ENCODE results near the gene KRTAP5-4.
"Not testable (repeated sequence)": the region's sequence is repeated elsewhere in the genome, so short reads cannot be mapped to it uniquely, and the experiment has no call there.

Gene KRTAP5-4, protein sequence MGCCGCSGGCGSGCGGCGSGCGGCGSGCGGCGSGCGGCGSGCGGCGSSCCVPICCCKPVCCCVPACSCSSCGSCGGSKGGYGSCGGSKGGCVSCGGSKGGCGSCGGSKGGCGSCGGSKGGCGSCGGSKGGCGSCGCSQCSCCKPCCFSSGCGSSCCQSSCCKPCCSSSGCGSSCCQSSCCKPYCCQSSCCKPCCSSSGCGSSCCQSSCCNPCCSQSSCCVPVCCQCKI

DNA sequence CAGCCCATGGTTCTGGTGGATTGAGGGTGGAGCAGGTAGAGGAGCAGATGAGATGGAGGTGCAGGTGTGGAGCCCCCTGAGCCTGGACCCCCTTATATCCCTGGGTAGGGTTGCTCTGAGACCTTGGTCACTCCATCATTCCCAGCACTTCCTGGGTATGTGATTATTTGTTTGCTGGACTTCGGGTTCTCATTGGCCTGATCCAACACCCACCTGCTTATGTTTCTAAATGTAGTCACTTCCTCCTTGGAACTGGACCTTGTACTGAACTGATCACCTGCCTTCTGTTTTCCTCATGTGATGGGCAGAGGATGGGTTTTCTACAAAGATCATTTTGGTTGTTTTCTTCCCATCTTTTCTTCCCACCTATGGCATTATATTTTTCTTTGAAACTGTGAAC lies at the start of gene KRTAP5-4:
TSS of gene KRTAP5-4 (minus strand) at position 53 of the 400 bp plus-strand sequence. CDS start at position 8, 45 bp downstream.
- H3K4me1 ChIP-seq (ENCODE audit: control insufficient read depth in 1 of 2, insufficient read depth in 2 of 2, low read length in 2 of 2): no peaks in the 10 kb centered on the region
- no peaks in the 10 kb centered on the region for H3K27me3 ChIP-seq (ENCODE audit: control insufficient read depth in 1 of 2, insufficient read depth in 2 of 2, low read length in 2 of 2)
- no peak within 1 kb of the TSS for H3K27ac ChIP-seq (ENCODE audit: low read depth, low read length)
- H3K9ac ChIP-seq (ENCODE audit: low read depth in 1 of 2, low read length in 2 of 2): no peak within 1 kb of the TSS
- H3K9me3 ChIP-seq (ENCODE audit: control insufficient read depth in 1 of 2, low read length in 2 of 2): no peaks in the 10 kb centered on the region
- H3K4me3 ChIP-seq (ENCODE audit: low read depth in 1 of 2, low read length in 2 of 2): no peak within 1 kb of the TSS
- no peaks in the 10 kb centered on the region for H3K36me3 ChIP-seq (ENCODE audit: control insufficient read depth in 1 of 2, insufficient read depth in 2 of 2, low read length in 2 of 2)

DNA sequence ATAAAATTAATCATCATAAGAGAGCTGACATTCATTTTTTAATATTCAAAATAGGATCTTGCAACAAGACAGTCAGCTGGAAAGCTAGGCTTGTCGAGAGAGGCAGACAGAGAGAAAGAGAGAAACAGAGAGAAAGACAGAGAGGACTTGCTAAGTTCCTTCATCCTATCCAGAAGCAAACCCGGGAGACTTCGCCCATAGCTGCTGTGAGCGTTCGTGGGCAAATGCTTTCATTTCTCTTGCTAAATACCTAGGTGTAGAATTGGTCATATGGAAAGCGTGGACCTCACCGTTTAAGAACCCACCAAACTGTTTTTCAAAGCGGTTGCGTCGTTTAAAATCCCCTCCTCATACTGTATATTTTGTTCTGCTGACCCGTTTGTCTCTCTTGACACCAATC lies 49.7 kb upstream of the KRTAP5-4 start:
- Histone ChIP-seq H3K27ac (ENCODE audit: low read depth, low read length) (no peak overlapping the region), H3K27me3 (ENCODE audit: control insufficient read depth in 1 of 2, insufficient read depth in 2 of 2, low read length in 2 of 2) (peaks cover 18 to 35% of the 10 kb centered on the region in 2 donors)

DNA sequence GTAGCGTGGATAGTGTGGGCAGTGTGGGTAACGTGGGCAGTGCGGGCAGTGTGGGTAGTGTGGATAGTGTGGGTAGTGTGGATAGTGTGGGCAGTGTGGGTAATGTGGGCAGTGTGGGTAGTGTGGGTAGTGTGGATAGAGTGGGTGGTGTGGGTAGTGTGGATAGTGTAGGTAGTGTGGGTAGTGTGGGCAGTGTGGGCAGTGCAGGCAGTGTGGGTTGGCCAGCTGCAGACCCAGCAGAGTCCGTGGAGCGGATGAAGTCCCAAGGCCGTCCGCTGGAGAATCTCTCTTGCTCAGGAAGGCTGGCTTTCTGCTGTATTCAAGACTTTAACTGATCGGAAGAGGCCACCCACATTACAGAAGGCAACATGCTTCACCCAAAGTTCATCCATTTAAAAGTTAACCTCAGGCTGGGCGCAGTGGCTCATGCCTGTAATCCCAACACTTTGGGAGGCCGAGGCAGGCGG lies 49.0 kb upstream of the KRTAP5-4 start:
- H3K4me3 ChIP-seq (ENCODE audit: low read depth in 1 of 2, low read length in 2 of 2): no peak overlapping the region
- H3K27me3 ChIP-seq (ENCODE audit: control insufficient read depth in 1 of 2, insufficient read depth in 2 of 2, low read length in 2 of 2): peaks cover 17 to 33% of the 10 kb centered on the region in 2 donors
- no peak overlapping the region for H3K27ac ChIP-seq (ENCODE audit: low read depth, low read length)
- no peaks in the 10 kb centered on the region for H3K4me1 ChIP-seq (ENCODE audit: control insufficient read depth in 1 of 2, insufficient read depth in 2 of 2, low read length in 2 of 2)
- H3K36me3 ChIP-seq (ENCODE audit: control insufficient read depth in 1 of 2, insufficient read depth in 2 of 2, low read length in 2 of 2): no peaks in the 10 kb centered on the region
- no peaks in the 10 kb centered on the region for H3K9me3 ChIP-seq (ENCODE audit: control insufficient read depth in 1 of 2, low read length in 2 of 2)
- no peak overlapping the region for H3K9ac ChIP-seq (ENCODE audit: low read depth in 1 of 2, low read length in 2 of 2)

More for the DNA sequence above, 49.7 kb upstream of the KRTAP5-4 start:
- Histone ChIP-seq H3K4me3 (ENCODE audit: low read depth in 1 of 2, low read length in 2 of 2) (no peak overlapping the region), H3K9me3 (ENCODE audit: control insufficient read depth in 1 of 2, low read length in 2 of 2) (no peaks in the 10 kb centered on the region), H3K9ac (ENCODE audit: low read depth in 1 of 2, low read length in 2 of 2) (no peak overlapping the region), H3K4me1 (ENCODE audit: control insufficient read depth in 1 of 2, insufficient read depth in 2 of 2, low read length in 2 of 2) (no peaks in the 10 kb centered on the region), H3K36me3 (ENCODE audit: control insufficient read depth in 1 of 2, insufficient read depth in 2 of 2, low read length in 2 of 2) (no peaks in the 10 kb centered on the region)

DNA sequence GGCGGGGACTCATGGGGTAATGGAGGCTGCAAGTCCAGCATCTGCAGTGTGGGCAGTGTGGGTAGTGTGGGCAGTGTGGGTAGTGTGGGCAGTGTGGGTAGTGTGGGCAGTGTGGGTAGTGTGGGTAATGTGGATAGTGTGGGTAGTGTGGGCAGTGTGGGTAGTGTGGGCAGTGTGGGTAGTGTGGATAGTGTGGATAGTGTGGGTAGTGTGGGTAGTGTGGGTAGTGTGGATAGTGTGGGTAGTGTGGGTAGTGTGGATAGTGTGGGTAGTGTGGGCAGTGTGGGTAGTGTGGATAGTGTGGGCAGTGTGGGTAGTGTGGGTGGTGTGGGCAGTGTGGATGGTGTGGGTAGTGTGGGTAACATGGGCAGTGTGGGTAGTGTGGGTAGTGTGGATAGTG lies 48.5 kb upstream of the KRTAP5-4 start:
- not testable (repeated sequence) for H3K36me3 ChIP-seq (ENCODE audit: control insufficient read depth in 1 of 2, insufficient read depth in 2 of 2, low read length in 2 of 2); H3K27ac ChIP-seq (ENCODE audit: low read depth, low read length); H3K4me1 ChIP-seq (ENCODE audit: control insufficient read depth in 1 of 2, insufficient read depth in 2 of 2, low read length in 2 of 2); H3K9me3 ChIP-seq (ENCODE audit: control insufficient read depth in 1 of 2, low read length in 2 of 2); H3K4me3 ChIP-seq (ENCODE audit: low read depth in 1 of 2, low read length in 2 of 2); H3K9ac ChIP-seq (ENCODE audit: low read depth in 1 of 2, low read length in 2 of 2)
- H3K27me3 ChIP-seq (ENCODE audit: control insufficient read depth in 1 of 2, insufficient read depth in 2 of 2, low read length in 2 of 2): peaks cover 12 to 31% of the 10 kb centered on the region in 2 donors

DNA sequence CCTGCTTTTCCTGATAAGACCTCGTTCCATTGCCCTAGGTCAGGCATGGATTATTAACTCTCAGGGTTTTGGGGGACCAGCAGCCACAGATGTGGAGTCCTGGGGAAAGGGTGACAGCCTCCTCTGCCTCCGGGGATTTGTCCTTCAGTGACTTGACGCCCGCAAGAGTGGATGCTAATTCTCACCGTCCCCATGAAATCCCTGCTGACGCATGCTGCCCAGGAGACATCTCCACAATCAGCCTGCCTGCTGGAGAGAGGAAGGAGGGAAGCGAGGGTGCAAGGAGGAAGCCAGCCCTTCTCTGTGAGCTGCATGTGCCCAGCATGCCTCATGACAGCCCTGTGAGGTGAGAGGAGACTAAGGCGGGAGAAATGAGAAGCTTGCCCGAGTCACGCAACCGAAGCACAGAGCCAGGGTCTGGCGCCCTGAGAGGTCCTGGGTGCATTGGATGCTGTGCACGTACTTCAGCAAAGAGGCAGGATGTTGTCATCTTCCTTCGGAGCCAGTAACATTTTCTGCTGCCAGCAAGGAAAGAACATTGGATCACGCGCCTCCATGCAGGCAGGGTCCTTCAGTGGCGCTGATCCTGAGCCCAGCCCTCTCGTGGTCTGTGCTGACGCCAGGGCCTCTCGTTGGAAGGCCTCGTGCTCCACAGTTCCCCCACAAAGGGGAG lies 47.7 kb upstream of the KRTAP5-4 start:
- Histone ChIP-seq H3K4me1 (ENCODE audit: control insufficient read depth in 1 of 2, insufficient read depth in 2 of 2, low read length in 2 of 2) (no peaks in the 10 kb centered on the region), H3K27ac (ENCODE audit: low read depth, low read length) (no peak overlapping the region)

DNA sequence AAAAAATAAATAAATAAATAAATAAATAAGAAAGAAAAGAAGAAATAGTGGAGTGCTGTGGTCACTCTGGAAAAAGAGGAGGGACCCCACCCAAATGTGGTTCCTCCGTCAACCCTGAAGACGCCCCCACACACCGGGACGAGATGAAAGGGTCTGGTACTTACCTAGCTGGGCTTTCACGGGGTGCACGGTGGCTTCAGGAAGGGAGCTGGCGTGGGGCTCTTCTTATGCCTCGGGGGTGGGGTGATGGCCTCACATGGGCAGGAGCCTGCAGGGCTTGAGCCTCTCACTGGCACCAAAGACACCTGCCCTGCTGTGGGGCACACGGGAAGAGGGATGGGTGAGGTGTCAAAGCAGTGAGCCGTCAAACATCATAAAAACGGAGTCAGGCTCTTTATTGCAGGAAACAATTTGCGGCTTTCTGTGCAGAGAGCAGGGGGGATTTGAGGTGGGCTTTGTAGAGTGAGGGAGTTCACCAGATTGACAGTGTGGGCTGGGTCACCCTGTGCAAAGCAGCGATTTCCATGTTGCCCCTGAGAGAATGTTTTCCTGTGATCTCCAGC lies 47.1 kb upstream of the KRTAP5-4 start:
- peaks cover 6 to 21% of the 10 kb centered on the region in 2 donors for H3K27me3 ChIP-seq (ENCODE audit: control insufficient read depth in 1 of 2, insufficient read depth in 2 of 2, low read length in 2 of 2)
- no peak overlapping the region for H3K27ac ChIP-seq (ENCODE audit: low read depth, low read length)
- H3K4me1 ChIP-seq (ENCODE audit: control insufficient read depth in 1 of 2, insufficient read depth in 2 of 2, low read length in 2 of 2): no peaks in the 10 kb centered on the region
- H3K9me3 ChIP-seq (ENCODE audit: control insufficient read depth in 1 of 2, low read length in 2 of 2): no peaks in the 10 kb centered on the region
- no peaks in the 10 kb centered on the region for H3K36me3 ChIP-seq (ENCODE audit: control insufficient read depth in 1 of 2, insufficient read depth in 2 of 2, low read length in 2 of 2)
- no peak overlapping the region for H3K4me3 ChIP-seq (ENCODE audit: low read depth in 1 of 2, low read length in 2 of 2)
- no peak overlapping the region for H3K9ac ChIP-seq (ENCODE audit: low read depth in 1 of 2, low read length in 2 of 2)

More for the DNA sequence above, 47.7 kb upstream of the KRTAP5-4 start:
- Histone ChIP-seq H3K27me3 (ENCODE audit: control insufficient read depth in 1 of 2, insufficient read depth in 2 of 2, low read length in 2 of 2) (peaks cover 12 to 28% of the 10 kb centered on the region in 2 donors), H3K9me3 (ENCODE audit: control insufficient read depth in 1 of 2, low read length in 2 of 2) (no peaks in the 10 kb centered on the region), H3K4me3 (ENCODE audit: low read depth in 1 of 2, low read length in 2 of 2) (no peak overlapping the region), H3K36me3 (ENCODE audit: control insufficient read depth in 1 of 2, insufficient read depth in 2 of 2, low read length in 2 of 2) (no peaks in the 10 kb centered on the region), H3K9ac (ENCODE audit: low read depth in 1 of 2, low read length in 2 of 2) (no peak overlapping the region)

DNA sequence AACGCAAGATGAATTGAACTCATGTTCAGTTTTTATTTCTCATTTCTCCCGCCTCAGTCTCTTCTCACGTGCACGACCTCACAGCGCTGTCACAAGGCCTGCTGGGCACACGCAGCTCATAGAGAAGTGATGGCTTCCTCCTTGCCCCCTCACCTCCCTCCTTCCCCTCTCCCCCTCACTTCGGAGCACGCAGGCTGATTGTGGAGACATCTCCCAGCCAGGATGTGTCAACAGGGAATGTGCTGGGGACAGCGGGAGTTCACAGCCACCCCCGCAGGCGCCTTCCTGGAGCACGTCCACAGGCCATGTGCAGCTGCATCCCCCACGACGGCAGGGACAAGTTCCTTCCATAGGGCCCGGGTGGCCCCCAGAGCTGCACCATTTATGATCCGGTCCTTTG lies 46.0 kb upstream of the KRTAP5-4 start:
- no peak overlapping the region for H3K9ac ChIP-seq (ENCODE audit: low read depth in 1 of 2, low read length in 2 of 2)
- H3K4me1 ChIP-seq (ENCODE audit: control insufficient read depth in 1 of 2, insufficient read depth in 2 of 2, low read length in 2 of 2): no peaks in the 10 kb centered on the region
- no peaks in the 10 kb centered on the region for H3K36me3 ChIP-seq (ENCODE audit: control insufficient read depth in 1 of 2, insufficient read depth in 2 of 2, low read length in 2 of 2)
- H3K27ac ChIP-seq (ENCODE audit: low read depth, low read length): no peak overlapping the region
- H3K27me3 ChIP-seq (ENCODE audit: control insufficient read depth in 1 of 2, insufficient read depth in 2 of 2, low read length in 2 of 2): peaks cover 6 to 20% of the 10 kb centered on the region in 2 donors
- H3K9me3 ChIP-seq (ENCODE audit: control insufficient read depth in 1 of 2, low read length in 2 of 2): no peaks in the 10 kb centered on the region
- H3K4me3 ChIP-seq (ENCODE audit: low read depth in 1 of 2, low read length in 2 of 2): no peak overlapping the region

DNA sequence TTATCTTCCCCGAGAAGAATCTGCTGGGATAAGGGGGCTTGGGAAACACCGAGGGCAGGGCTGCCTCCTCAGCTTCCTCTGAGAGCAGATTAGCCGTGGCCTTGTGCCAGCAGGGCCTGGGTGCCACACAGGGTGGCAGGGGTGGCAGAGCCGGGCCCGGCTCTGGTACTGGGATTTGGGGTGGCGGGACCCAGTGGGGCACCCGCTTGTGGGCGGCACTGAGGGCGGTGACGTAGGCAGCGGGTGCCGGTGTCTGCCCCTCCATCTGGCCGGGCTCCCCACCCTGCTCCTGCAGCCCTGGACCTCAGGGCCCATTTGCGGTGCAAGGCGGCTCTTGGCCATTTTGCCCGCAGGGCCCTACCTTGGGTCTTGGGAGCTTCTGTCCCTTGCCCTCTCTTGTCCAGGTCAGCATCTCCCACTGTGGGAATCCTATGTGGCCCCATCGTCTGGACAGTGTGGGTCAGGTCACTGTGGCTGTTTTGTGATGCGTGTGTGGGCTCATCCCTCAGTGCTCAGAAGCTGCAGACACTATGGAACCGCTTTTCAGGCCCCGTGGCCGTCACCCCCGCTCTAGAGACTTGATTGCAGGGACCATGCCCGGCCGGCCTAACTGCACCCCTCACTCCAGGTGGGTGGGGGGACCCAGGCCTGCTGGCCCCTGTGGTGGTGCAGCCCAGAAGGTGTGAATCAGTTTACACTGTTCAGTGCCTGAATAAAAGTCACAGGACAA lies 45.3 kb upstream of the KRTAP5-4 start:
- H3K27me3 ChIP-seq (ENCODE audit: control insufficient read depth in 1 of 2, insufficient read depth in 2 of 2, low read length in 2 of 2): peaks cover 6 to 17% of the 10 kb centered on the region in 2 donors
- H3K36me3 ChIP-seq (ENCODE audit: control insufficient read depth in 1 of 2, insufficient read depth in 2 of 2, low read length in 2 of 2): no peaks in the 10 kb centered on the region
- peak overlapping the region; percentile 20 for H3K27ac ChIP-seq (ENCODE audit: low read depth, low read length)
- H3K4me3 ChIP-seq (ENCODE audit: low read depth in 1 of 2, low read length in 2 of 2): no peak overlapping the region
- H3K9me3 ChIP-seq (ENCODE audit: control insufficient read depth in 1 of 2, low read length in 2 of 2): no peaks in the 10 kb centered on the region
- no peak overlapping the region for H3K9ac ChIP-seq (ENCODE audit: low read depth in 1 of 2, low read length in 2 of 2)
- H3K4me1 ChIP-seq (ENCODE audit: control insufficient read depth in 1 of 2, insufficient read depth in 2 of 2, low read length in 2 of 2): no peaks in the 10 kb centered on the region

DNA sequence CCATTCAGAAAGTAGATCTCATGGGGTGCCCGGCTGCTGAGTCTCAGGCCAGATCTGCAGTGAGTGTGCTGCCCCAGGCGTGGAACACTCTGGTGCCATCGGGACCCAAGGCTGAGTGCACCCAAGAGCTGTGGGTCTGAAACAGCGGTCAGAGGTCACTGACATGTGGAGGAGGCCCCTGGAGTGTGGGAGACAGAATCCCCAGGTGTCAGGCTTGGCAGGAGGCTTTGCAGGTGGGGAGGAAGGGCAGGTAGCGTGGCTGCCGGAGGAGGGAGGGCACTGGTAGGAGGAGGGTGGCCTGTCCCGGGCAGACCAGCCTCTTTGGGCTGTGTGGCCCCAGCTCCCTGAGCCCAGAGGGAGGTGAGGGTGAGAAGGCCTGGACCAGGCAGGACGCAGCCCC lies 43.4 kb upstream of the KRTAP5-4 start:
- Histone ChIP-seq H3K36me3 (ENCODE audit: control insufficient read depth in 1 of 2, insufficient read depth in 2 of 2, low read length in 2 of 2) (no peaks in the 10 kb centered on the region), H3K27me3 (ENCODE audit: control insufficient read depth in 1 of 2, insufficient read depth in 2 of 2, low read length in 2 of 2) (peaks cover 6 to 20% of the 10 kb centered on the region in 2 donors), H3K9ac (ENCODE audit: low read depth in 1 of 2, low read length in 2 of 2) (no peak overlapping the region), H3K4me1 (ENCODE audit: control insufficient read depth in 1 of 2, insufficient read depth in 2 of 2, low read length in 2 of 2) (no peaks in the 10 kb centered on the region), H3K27ac (ENCODE audit: low read depth, low read length) (no peak overlapping the region), H3K4me3 (ENCODE audit: low read depth in 1 of 2, low read length in 2 of 2) (no peak overlapping the region), H3K9me3 (ENCODE audit: control insufficient read depth in 1 of 2, low read length in 2 of 2) (no peaks in the 10 kb centered on the region)

All from duodenal mucosa (tissue), 2 donors.